ENCODE results near the gene GYG1.

Gene GYG1

GRCh38 chr3:148991219-148992026 is at the start of gene GYG1:
TSS of gene GYG1 (plus strand) at chr3:148991540. CDS start at chr3:148991641, 101 bp downstream.
- in situ Hi-C loops (cut with HindIII; ENCODE audit: low pct_ligation_motif_present, low pct_unique_long_range_greater_than_20kb, low sequenced_read_pairs) = no loop called here
- DNase-seq = peak; percentile 81

DNA sequence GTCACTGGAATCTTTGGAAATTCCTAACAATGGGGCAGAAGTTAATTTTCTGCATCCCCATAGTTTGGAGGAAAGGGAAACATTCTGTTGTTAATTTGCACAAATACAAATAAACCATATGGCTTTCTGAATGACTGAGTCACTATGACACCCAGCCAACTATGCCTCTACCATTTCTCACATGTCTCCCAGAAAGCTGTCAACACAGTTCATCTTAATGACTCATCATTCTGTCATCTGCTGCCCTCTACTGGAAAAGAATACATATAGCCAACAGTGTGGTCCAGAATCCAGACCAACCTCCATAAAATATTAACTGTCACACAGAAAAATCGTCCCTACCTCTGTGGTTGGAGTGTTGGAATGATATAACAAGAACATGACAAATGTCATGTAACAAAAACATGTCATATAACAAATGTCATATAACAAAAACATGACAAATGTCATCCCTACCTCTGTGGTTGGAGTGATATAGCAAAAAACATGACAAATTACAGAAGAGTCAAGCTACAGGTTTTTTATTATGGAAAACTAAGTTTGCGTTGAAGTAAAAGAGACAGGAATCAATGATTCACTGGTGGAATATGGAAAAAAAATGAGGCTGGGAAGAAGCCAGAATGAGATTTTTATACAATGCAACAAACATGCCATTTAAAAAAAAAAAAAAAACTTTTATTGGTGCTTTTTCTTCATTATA is 47.7 kb upstream of the GYG1 start:
- in situ Hi-C loops (cut with HindIII; ENCODE audit: low pct_ligation_motif_present, low pct_unique_long_range_greater_than_20kb, low sequenced_read_pairs) = no loop called here
- peak; percentile 82 for DNase-seq

GRCh38 chr3:148945116-148945515 is 46.2 kb upstream of the GYG1 start:
- in situ Hi-C loops (cut with HindIII; ENCODE audit: low pct_ligation_motif_present, low pct_unique_long_range_greater_than_20kb, low sequenced_read_pairs) = no loop called here
- DNase-seq = no peak

- in situ Hi-C loops (cut with HindIII; ENCODE audit: low pct_ligation_motif_present, low pct_unique_long_range_greater_than_20kb, low sequenced_read_pairs) = no loop called here
Observed at GRCh38 chr3:148948913-148949657, 42.3 kb upstream of the GYG1 start.

DNA sequence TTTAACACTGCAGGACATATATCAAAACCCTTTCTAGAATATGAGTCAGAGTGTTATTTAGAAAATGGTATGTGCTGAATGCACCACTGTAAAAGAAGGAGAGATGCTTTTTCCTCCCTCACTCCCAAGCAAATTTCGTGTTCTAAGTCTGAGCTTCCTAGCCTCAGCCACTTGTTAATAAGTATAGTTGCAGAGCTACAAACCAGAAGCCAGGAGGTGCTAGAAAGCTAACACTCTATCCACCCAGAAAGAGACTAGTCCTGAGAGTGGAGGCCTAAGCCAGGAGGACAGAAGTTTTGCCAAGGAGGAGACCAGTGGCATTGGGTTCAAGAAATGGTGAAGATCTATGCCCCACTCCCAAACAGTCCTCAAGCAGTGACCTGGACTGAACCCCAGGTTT is 40.5 kb upstream of the GYG1 start:
- peak; percentile 6 for DNase-seq
- in situ Hi-C loops (cut with HindIII; ENCODE audit: low pct_ligation_motif_present, low pct_unique_long_range_greater_than_20kb, low sequenced_read_pairs) = no loop called here

More at GRCh38 chr3:148948913-148949657, 42.3 kb upstream of the GYG1 start:
- DNase-seq = no peak

- no peak for DNase-seq
- in situ Hi-C loops (cut with HindIII; ENCODE audit: low pct_ligation_motif_present, low pct_unique_long_range_greater_than_20kb, low sequenced_read_pairs) = no loop called here
Observed at GRCh38 chr3:148951599-148952361, 39.6 kb upstream of the GYG1 start.

- in situ Hi-C loops (cut with HindIII; ENCODE audit: low pct_ligation_motif_present, low pct_unique_long_range_greater_than_20kb, low sequenced_read_pairs) = no loop called here
- no peak for DNase-seq
Observed at GRCh38 chr3:148953094-148953493, 38.2 kb upstream of the GYG1 start.

GRCh38 chr3:148954981-148955380 is 36.4 kb upstream of the GYG1 start:
- DNase-seq = no peak
- in situ Hi-C loops (cut with HindIII; ENCODE audit: low pct_ligation_motif_present, low pct_unique_long_range_greater_than_20kb, low sequenced_read_pairs) = no loop called here

DNA sequence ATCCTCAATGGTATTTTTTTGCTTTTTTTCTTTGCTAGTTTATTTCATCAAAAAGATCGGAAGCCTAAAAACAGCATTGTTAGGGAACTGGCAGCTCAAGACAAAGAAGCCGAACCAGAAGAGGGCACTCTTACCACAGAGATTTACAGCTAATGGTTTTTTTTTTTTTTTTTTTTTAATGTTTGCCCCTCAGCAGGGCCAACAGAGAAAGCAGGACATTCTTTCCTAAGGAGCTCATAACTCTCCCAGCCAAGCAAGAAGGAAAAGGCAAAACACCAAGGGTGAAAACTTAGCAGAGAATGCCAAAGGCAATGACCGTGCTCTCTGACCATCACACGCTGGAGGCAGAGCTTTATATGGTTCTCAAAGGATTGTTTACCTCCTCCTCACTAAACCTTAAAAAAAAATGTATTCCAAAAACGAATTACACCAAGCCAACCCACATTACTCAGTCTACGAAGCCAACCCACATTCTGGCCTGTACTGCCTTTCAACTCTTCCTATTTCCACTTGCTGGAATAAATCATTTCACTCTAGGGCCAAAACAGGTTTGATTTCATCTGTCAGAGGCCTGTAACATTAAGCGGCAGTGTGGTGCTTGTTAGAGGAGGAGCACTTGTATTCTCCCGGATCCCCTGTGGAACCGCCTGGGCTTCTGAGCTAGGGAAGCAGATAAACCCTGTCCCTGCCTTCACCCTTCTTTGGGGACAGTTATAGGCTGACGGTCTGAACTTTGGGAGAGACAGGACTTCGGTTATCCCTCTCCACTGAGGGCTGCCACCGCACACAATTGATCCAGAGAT is 35.6 kb upstream of the GYG1 start:
- in situ Hi-C loops (cut with HindIII; ENCODE audit: low pct_ligation_motif_present, low pct_unique_long_range_greater_than_20kb, low sequenced_read_pairs) = no loop called here
- peak; percentile 71 for DNase-seq

GRCh38 chr3:148957586-148957985 is 33.8 kb upstream of the GYG1 start:
- DNase-seq = peak; percentile 14
- in situ Hi-C loops (cut with HindIII; ENCODE audit: low pct_ligation_motif_present, low pct_unique_long_range_greater_than_20kb, low sequenced_read_pairs) = no loop called here

GRCh38 chr3:148958696-148959095 is 32.6 kb upstream of the GYG1 start:
- no peak for DNase-seq
- in situ Hi-C loops (cut with HindIII; ENCODE audit: low pct_ligation_motif_present, low pct_unique_long_range_greater_than_20kb, low sequenced_read_pairs) = no loop called here

DNA sequence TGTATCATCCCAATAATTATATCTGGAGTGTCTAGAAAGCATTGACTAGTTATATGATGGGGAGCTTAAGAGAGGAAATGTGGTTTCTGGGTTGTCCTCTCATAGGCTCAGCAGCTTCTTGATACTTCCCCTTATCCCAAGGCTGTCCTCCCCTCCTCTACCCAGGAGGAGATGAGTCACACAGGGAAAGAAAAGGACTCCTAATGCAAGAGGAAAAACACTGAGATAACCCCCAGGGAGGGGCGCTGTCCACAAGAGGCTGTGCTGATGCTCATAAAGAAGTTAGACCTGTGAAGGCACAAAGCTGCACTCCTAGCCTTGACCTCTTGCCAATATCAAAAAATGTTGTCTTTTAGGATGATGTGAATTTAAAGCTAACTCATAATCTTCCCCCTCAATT is 28.8 kb upstream of the GYG1 start:
- DNase-seq = peak; percentile 83
- in situ Hi-C loops (cut with HindIII; ENCODE audit: low pct_ligation_motif_present, low pct_unique_long_range_greater_than_20kb, low sequenced_read_pairs) = no loop called here

GRCh38 chr3:148964809-148965208 is 26.5 kb upstream of the GYG1 start:
- in situ Hi-C loops (cut with HindIII; ENCODE audit: low pct_ligation_motif_present, low pct_unique_long_range_greater_than_20kb, low sequenced_read_pairs) = no loop called here

DNA sequence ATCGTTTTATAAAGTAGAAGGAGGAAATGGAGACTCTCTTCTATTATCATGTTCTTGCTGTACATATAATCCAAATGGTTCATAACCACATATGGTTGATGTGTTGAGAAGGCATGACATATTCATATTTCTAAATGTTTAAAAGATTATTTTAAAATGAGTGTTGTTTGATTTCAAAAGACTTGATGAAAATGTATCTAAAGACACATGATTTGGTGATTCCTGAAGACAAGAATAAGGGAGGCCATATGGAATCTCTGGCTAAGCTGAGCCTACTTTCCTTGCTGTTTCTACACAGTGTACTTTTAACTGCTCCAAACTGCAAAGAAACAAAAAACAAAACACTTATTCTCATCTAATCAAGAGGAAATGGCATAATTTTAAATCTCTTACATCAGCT is 23.0 kb upstream of the GYG1 start:
- in situ Hi-C loops (cut with HindIII; ENCODE audit: low pct_ligation_motif_present, low pct_unique_long_range_greater_than_20kb, low sequenced_read_pairs) = no loop called here
- DNase-seq = no peak

More at GRCh38 chr3:148964809-148965208, 26.5 kb upstream of the GYG1 start:
- no peak for DNase-seq

- in situ Hi-C loops (cut with HindIII; ENCODE audit: low pct_ligation_motif_present, low pct_unique_long_range_greater_than_20kb, low sequenced_read_pairs) = no loop called here
- no peak for DNase-seq
Observed at GRCh38 chr3:148970271-148970670, 21.1 kb upstream of the GYG1 start.

- in situ Hi-C loops (cut with HindIII; ENCODE audit: low pct_ligation_motif_present, low pct_unique_long_range_greater_than_20kb, low sequenced_read_pairs) = no loop called here
- no peak for DNase-seq
Observed at GRCh38 chr3:148971401-148972163, 19.8 kb upstream of the GYG1 start.

DNA sequence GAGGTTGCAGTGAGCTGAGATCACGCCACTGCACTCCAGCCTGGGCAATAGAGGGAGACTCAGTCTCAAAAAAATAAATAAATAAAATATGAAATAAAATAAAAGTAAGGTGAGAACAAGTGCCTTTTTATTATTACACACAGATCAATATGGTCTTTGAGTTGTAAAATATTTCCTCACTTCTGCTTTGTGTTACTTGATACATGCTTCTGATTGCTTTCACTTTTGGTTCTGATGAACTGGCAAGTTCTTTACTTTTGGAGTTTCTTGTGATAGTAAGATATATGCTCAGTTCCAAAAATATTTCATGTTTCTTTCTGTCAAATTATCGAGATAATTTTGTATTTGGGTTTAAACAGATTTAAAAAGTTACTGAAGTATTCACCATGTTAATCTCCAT is 16.6 kb upstream of the GYG1 start:
- in situ Hi-C loops (cut with HindIII; ENCODE audit: low pct_ligation_motif_present, low pct_unique_long_range_greater_than_20kb, low sequenced_read_pairs) = no loop called here
- no peak for DNase-seq
